Suprapubic skin (tissue), 4 donors: ENCODE measurements around the gene DAB1. TPM values are rescaled to one million over a fixed set of nuclear protein-coding genes. Genes with fewer than 3 reads are reported as not detected.

Experiments used
- DNase-seq, 2 donors: peaks; one replicate each; pipeline ENCODE4 v3.0.0-alpha.2; 2019; ENCODE audit warnings: low spot score in 2 of 2
- H3K27ac ChIP-seq: fragments of 200-600 bp; sonication (generic); one replicate; pipeline ENCODE4 v1.5.1; 2019
- H3K27me3 ChIP-seq: fragments of 200-600 bp; sonication (generic); one replicate; pipeline ENCODE4 v1.5.1; 2019
- H3K36me3 ChIP-seq: fragments of 200-600 bp; sonication (generic); one replicate; pipeline ENCODE4 v1.5.1; 2019
- H3K4me1 ChIP-seq: fragments of 200-600 bp; sonication (generic); one replicate; pipeline ENCODE4 v1.5.1; 2019
- H3K4me3 ChIP-seq: fragments of 200-600 bp; sonication (generic); one replicate; pipeline ENCODE4 v1.5.1; 2019; ENCODE audit warnings: mild to moderate bottlenecking
- H3K9me3 ChIP-seq: fragments of 200-600 bp; sonication (generic); one replicate; pipeline ENCODE4 v1.5.1; 2019
- CTCF ChIP-seq, 2 donors: fragments of 200-600 bp in 1 of 2; fragments of 450-650 bp in 1 of 2; sonication (generic) in 1 of 2; IDR thresholded peaks; one replicate each; pipeline ENCODE4 v1.5.1; 2016 to 2019; ENCODE audit warnings: antibody characterized with exemption in 2 of 2, mild to moderate bottlenecking in 1 of 2, moderate library complexity in 1 of 2
- EP300 ChIP-seq: sonication (generic); formaldehyde crosslinking; IDR thresholded peaks from one replicate; pipeline ENCODE4 v1.6.1; 2017; ENCODE audit warnings: antibody characterized with exemption
- POLR2A ChIP-seq, 2 donors: fragments of 450-650 bp; IDR thresholded peaks; one replicate each; pipeline ENCODE4 v1.6.1; 2017; ENCODE audit warnings: antibody characterized with exemption in 2 of 2, mild to moderate bottlenecking in 2 of 2, moderate library complexity in 2 of 2
- POLR2AphosphoS5 ChIP-seq, 3 donors: sonication (generic); formaldehyde crosslinking; IDR thresholded peaks; one replicate each; pipeline ENCODE4 v1.6.1; 2017; ENCODE audit warnings: antibody characterized with exemption in 3 of 3
- WGBS: methylation state at CpG from one replicate; pipeline ENCODE4 v1.1.5; 2018; 5-methylcytosine and 5-hydroxymethylcytosine counted together
- total RNA-seq, 4 donors: library from RNA; depleted of rRNA; stranded (reverse); fragments of >200 nt; gene quantifications; one replicate each; pipeline ENCODE4 v1.1.0, GENCODE V29; 2016

DAB1 gene
- total RNA-seq, 4 donors from 2014 or later = 0.17 to 1.0 (median 0.30) TPM

- DNase-seq = no peak
- 58% methylated on average over 2 of the region's 2 CpGs for WGBS
- Histone ChIP-seq H3K36me3 (no peaks in the 10 kb centered on the region), H3K9me3 (no peaks in the 10 kb centered on the region), H3K27me3 (no peaks in the 10 kb centered on the region), H3K4me1 (no peaks in the 10 kb centered on the region), H3K27ac (no peak overlapping the region), H3K4me3 (no peak overlapping the region)
- TF ChIP-seq CTCF (IDR thresholded peaks at IDR 0.05) (no peak), POLR2A (IDR thresholded peaks at IDR 0.05) (no peak), EP300 (no peak), POLR2AphosphoS5 (IDR thresholded peaks at IDR 0.05) (no peak)
These were observed 87.1 kb downstream of the DAB1 start for GRCh38 chr1:57336793-57337192.

GRCh38 chr1:57331620-57332019, 92.2 kb downstream of the DAB1 start:
- no peak for DNase-seq
- TF ChIP-seq POLR2A (IDR thresholded peaks at IDR 0.05) (no peak), EP300 (no peak), POLR2AphosphoS5 (IDR thresholded peaks at IDR 0.05) (no peak), CTCF (IDR thresholded peaks at IDR 0.05) (no peak)
- Histone ChIP-seq H3K27me3 (no peaks in the 10 kb centered on the region), H3K4me1 (no peaks in the 10 kb centered on the region), H3K4me3 (no peak overlapping the region), H3K27ac (no peak overlapping the region), H3K9me3 (no peaks in the 10 kb centered on the region), H3K36me3 (no peaks in the 10 kb centered on the region)
- 94% methylated on average over 3 of the region's 3 CpGs for WGBS

- no peak for DNase-seq
- Histone ChIP-seq H3K27ac (no peak overlapping the region), H3K27me3 (no peaks in the 10 kb centered on the region), H3K4me3 (no peak overlapping the region), H3K4me1 (no peaks in the 10 kb centered on the region), H3K9me3 (no peaks in the 10 kb centered on the region), H3K36me3 (no peaks in the 10 kb centered on the region)
- TF ChIP-seq POLR2AphosphoS5 (IDR thresholded peaks at IDR 0.05) (no peak), EP300 (no peak), CTCF (IDR thresholded peaks at IDR 0.05) (no peak), POLR2A (IDR thresholded peaks at IDR 0.05) (no peak)
- 44% methylated on average over 1 of the region's 1 CpG for WGBS
These were observed 93.9 kb downstream of the DAB1 start for GRCh38 chr1:57329937-57330336.

- Histone ChIP-seq H3K36me3 (no peaks in the 10 kb centered on the region), H3K27ac (no peak overlapping the region), H3K4me1 (no peaks in the 10 kb centered on the region), H3K27me3 (no peaks in the 10 kb centered on the region), H3K4me3 (no peak overlapping the region), H3K9me3 (no peaks in the 10 kb centered on the region)
- DNase-seq = no peak
- WGBS = 59% methylated on average over 6 of the region's 6 CpGs
- no peak for TF ChIP-seq CTCF (IDR thresholded peaks at IDR 0.05)
- no peak for TF ChIP-seq POLR2A (IDR thresholded peaks at IDR 0.05)
- TF ChIP-seq POLR2AphosphoS5 (IDR thresholded peaks at IDR 0.05) = no peak
- no peak for TF ChIP-seq EP300
These were observed 94.8 kb downstream of the DAB1 start for GRCh38 chr1:57329001-57329527.

- WGBS = 97% methylated on average over 4 of the region's 4 CpGs
- TF ChIP-seq EP300 (no peak), POLR2A (IDR thresholded peaks at IDR 0.05) (no peak), POLR2AphosphoS5 (IDR thresholded peaks at IDR 0.05) (no peak), CTCF (IDR thresholded peaks at IDR 0.05) (no peak)
- no peak overlapping the region for H3K27ac ChIP-seq
- no peak overlapping the region for H3K4me3 ChIP-seq
- DNase-seq = no peak
- H3K4me1 ChIP-seq = no peaks in the 10 kb centered on the region
- no peaks in the 10 kb centered on the region for H3K27me3 ChIP-seq
- no peaks in the 10 kb centered on the region for H3K9me3 ChIP-seq
- no peaks in the 10 kb centered on the region for H3K36me3 ChIP-seq
These were observed 95.9 kb downstream of the DAB1 start for GRCh38 chr1:57327946-57328345.
